Endothelial cell of umbilical vein (primary cell): Measurements from ENCODE around the gene TCN1.

Experiments used
- CTCF ChIP-seq, 2 donors: IDR thresholded peaks; 1 replicate in 1 of 2; 2 replicates in 1 of 2; pipeline ENCODE4 v1.5.1; 2011; ENCODE audit warnings: low read length in 2 of 2, mild to moderate bottlenecking in 2 of 2, moderate library complexity in 2 of 2, control low read depth in 1 of 2, inconsistent platforms in 1 of 2, low read depth in 1 of 2; ENCODE audit not compliant: insufficient read depth in 1 of 2; ENCODE audit errors: extremely low read depth in 1 of 2
- POLR2A ChIP-seq: IDR thresholded peaks from 2 replicates; pipeline ENCODE4 v1.6.1; 2012; ENCODE audit warnings: low read depth, mild to moderate bottlenecking, control low read depth, low read length

GRCh38 chr11:59859673-59860072 is 6.6 kb downstream of the TCN1 start:
- TF ChIP-seq CTCF (IDR thresholded peaks at IDR 0.05; ENCODE audit: extremely low read depth in 1 of 2, insufficient read depth in 1 of 2, low read depth in 1 of 2, low read length in 2 of 2) = no peak
- no peak for TF ChIP-seq POLR2A
